Erythroblast (primary cell): ENCODE measurements around the gene NUDT13.

ENCODE experiments used
- GATA1 ChIP-seq: IDR thresholded peaks from 2 replicates; pipeline ENCODE4 v1.6.1; 2011; ENCODE audit warnings: low read depth, mild to moderate bottlenecking, control low read depth, low read length, moderate library complexity
- POLR2A ChIP-seq: IDR thresholded peaks from 2 replicates; pipeline ENCODE4 v1.6.1; 2011; ENCODE audit warnings: mild to moderate bottlenecking, low read length

GRCh38 chr10:73174148-73174925 is 64.1 kb downstream of the NUDT13 start:
- TF ChIP-seq GATA1 = no peak
- no peak for TF ChIP-seq POLR2A
